ENCODE measurements around the gene ZNF3.

Gene ZNF3

GRCh38 chr7:100093054-100093453 lies 11.5 kb upstream of the ZNF3 start:
- H3K4me3 ChIP-seq (ENCODE audit: low read depth, low read length) = no peak overlapping the region
- DNase-seq (ENCODE audit: low read depth) = no peak
- TF ChIP-seq CTCF (conservative IDR thresholded peaks at IDR 0.05; ENCODE audit: low read depth, low read length) = no peak

GRCh38 chr7:100091411-100092181 lies 10.1 kb upstream of the ZNF3 start:
- DNase-seq (ENCODE audit: low read depth) = no peak
- no peak overlapping the region for H3K4me3 ChIP-seq (ENCODE audit: low read depth, low read length)
- peak; percentile 20 for TF ChIP-seq CTCF (conservative IDR thresholded peaks at IDR 0.05; ENCODE audit: low read depth, low read length)

GRCh38 chr7:100090527-100091410 lies 9.2 kb upstream of the ZNF3 start:
- no peak for TF ChIP-seq CTCF (conservative IDR thresholded peaks at IDR 0.05; ENCODE audit: low read depth, low read length)
- no peak overlapping the region for H3K4me3 ChIP-seq (ENCODE audit: low read depth, low read length)
- no peak for DNase-seq (ENCODE audit: low read depth)

GRCh38 chr7:100089458-100090196 lies 8.1 kb upstream of the ZNF3 start:
- DNase-seq (ENCODE audit: low read depth) = no peak
- no peak for TF ChIP-seq CTCF (conservative IDR thresholded peaks at IDR 0.05; ENCODE audit: low read depth, low read length)
- H3K4me3 ChIP-seq (ENCODE audit: low read depth, low read length) = peak overlapping the region; percentile 92

GRCh38 chr7:100088621-100089457 lies 7.3 kb upstream of the ZNF3 start, which contains the start of gene COPS6:
COPS6 (plus strand) TSS chr7:100088969; CDS start chr7:100088991, 22 bp downstream.
- DNase-seq (ENCODE audit: low read depth) = peak; percentile 70
- H3K4me3 ChIP-seq (ENCODE audit: low read depth, low read length) = peak within 1 kb of the TSS; percentile 92
- TF ChIP-seq CTCF (conservative IDR thresholded peaks at IDR 0.05; ENCODE audit: low read depth, low read length) = no peak

- no peak for TF ChIP-seq CTCF (conservative IDR thresholded peaks at IDR 0.05; ENCODE audit: low read depth, low read length)
- DNase-seq (ENCODE audit: low read depth) = no peak
- peak overlapping the region; percentile 92 for H3K4me3 ChIP-seq (ENCODE audit: low read depth, low read length)
These were observed 6.6 kb upstream of the ZNF3 start for GRCh38 chr7:100088095-100088620.
